AG04450 (cell line): Measurements from ENCODE around the gene MYO1H. TPM values are rescaled to one million over a fixed set of nuclear protein-coding genes. Genes with fewer than 3 reads are reported as not detected.

Experiments used
- CTCF ChIA-PET: fragments of 300-600, 350-600 bp; formaldehyde crosslinking; extraction: SDS; loops from one replicate; lab custom pipeline; 2022; ENCODE audit warnings: antibody characterized with exemption, inconsistent platforms; lab: Charles Lee
- POLR2A ChIA-PET: fragments of 350-600 bp; formaldehyde crosslinking; extraction: SDS; loops from one replicate; lab custom pipeline; 2021; ENCODE audit warnings: antibody characterized with exemption, inconsistent platforms; lab: Yijun Ruan, JAX
- DNase-seq: peaks from one replicate; pipeline ENCODE4 v3.0.0-alpha.2; 2011; ENCODE audit warnings: low read depth, low spot score
- H3K27ac ChIP-seq: one replicate; pipeline ENCODE4 v1.5.1; 2012; ENCODE audit warnings: low read depth, low read length, control low read depth
- H3K27me3 ChIP-seq: one replicate; pipeline ENCODE4 v1.6.0; 2012; ENCODE audit warnings: low read length; ENCODE audit not compliant: control insufficient read depth, insufficient read depth
- H3K4me3 ChIP-seq: 2 replicates; pipeline ENCODE4 v1.5.1; 2011; ENCODE audit warnings: mild to moderate bottlenecking, low read depth, low read length, control low read depth
- H3K9me3 ChIP-seq: 2 replicates; pipeline ENCODE4 v1.5.1; 2012; ENCODE audit warnings: low read length; ENCODE audit not compliant: control insufficient read depth, insufficient read depth
- CTCF ChIP-seq: IDR thresholded peaks from 2 replicates; pipeline ENCODE4 v1.5.1; 2011; ENCODE audit warnings: low read depth, low read length, control low read depth, inconsistent platforms
- polyA plus RNA-seq: library from polyadenylated mRNA; depleted of rRNA; stranded (reverse); fragments of >200 nt; gene quantifications from 2 replicates; pipeline ENCODE4 v1.2.3, GENCODE V29; 2011; rRNA removed

MYO1H gene
- polyA plus RNA-seq, 1 experiment, result not detected

GRCh38 chr12:109494348-109494881, 146.7 kb downstream of the MYO1H start:
- no peak for TF ChIP-seq CTCF
- H3K27ac ChIP-seq, result no peak overlapping the region
- no peak for DNase-seq
- no peaks in the 10 kb centered on the region for H3K9me3 ChIP-seq
- ChIA-PET POLR2A (no interaction called here), CTCF (interaction anchor here (1.4 to 2.2 kb wide), 2 partner anchors 25 to 66 kb away, joined by 5 to 13 read pairs; no protein-coding TSS in a partner anchor)
- no peaks in the 10 kb centered on the region for H3K27me3 ChIP-seq
- no peak overlapping the region for H3K4me3 ChIP-seq

DNA sequence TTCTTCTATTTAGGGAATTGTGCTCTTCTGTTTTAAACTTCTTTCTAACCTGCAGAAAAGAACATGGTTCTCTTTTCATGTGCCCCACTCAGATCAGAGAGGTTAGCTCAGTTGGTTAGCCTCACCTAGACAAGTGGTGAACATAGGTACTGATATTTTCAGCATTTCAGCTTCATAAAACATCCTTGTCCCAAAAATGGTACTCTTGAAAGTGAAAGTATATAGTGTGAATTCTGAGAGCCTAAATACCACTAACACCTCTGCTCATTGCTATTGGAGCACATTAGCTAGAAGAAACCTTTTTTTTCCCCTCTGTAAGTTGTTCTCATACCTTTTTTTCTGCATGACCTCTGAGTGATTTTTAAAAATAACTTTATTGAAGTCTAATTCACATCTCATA, 147.3 kb downstream of the MYO1H start:
- Histone ChIP-seq H3K27me3 (no peaks in the 10 kb centered on the region), H3K27ac (no peak overlapping the region), H3K9me3 (no peaks in the 10 kb centered on the region), H3K4me3 (no peak overlapping the region)
- DNase-seq, result no peak
- ChIA-PET CTCF (interaction anchor here (2.2 kb wide), 1 partner anchor 67 kb away, joined by 13 read pairs; no protein-coding TSS in a partner anchor), POLR2A (no interaction called here)
- TF ChIP-seq CTCF, result no peak

DNA sequence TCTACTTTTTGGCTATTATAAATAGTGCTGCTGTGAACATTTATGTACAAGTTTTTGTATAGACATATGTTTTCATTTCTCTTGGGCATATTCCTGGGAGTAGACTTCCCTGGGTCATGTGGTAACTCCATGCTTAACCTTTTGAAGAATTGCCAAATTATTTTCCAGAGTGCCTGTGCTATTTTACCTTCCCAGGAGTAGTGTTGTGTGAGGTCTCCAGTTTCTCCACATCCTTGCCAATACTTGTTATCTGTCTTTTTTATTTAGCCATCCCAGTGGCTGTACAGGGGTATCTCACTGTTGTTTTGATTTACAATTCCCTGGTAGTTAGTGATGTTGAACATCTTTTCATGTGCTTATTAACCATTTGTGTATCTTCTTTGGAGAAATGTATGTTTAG, 148.6 kb downstream of the MYO1H start:
- DNase-seq, result no peak
- no peak for TF ChIP-seq CTCF
- no peak overlapping the region for H3K4me3 ChIP-seq
- no peaks in the 10 kb centered on the region for H3K27me3 ChIP-seq
- ChIA-PET POLR2A (no interaction called here), CTCF (no interaction called here)
- no peaks in the 10 kb centered on the region for H3K9me3 ChIP-seq
- no peak overlapping the region for H3K27ac ChIP-seq

DNA sequence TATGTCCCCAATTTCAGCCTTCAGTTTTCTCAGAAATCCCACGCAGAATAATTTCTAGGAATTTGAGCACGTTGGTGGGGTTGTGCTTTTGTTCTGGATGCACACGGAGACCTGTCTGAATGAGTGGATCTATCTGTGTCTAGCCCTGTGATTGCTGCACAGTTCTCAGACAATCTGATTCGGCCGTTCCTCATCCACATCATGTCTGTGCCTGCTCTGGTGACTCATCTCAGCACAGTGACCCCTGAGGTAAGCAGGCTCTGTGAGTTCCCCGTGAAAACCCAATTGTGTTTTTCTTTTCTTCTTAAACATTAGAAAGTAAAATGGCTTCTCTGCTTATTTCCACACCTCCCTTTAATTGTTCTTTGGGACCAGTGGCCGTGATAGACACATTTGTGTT, 150.0 kb downstream of the MYO1H start:
- H3K27ac ChIP-seq, result no peak overlapping the region
- H3K4me3 ChIP-seq, result no peak overlapping the region
- DNase-seq, result no peak
- no peaks in the 10 kb centered on the region for H3K27me3 ChIP-seq
- POLR2A ChIA-PET, result no interaction called here
- CTCF ChIA-PET, result no interaction called here
- H3K9me3 ChIP-seq, result no peaks in the 10 kb centered on the region
- TF ChIP-seq CTCF, result no peak

Other genes starting within 250 kb of the MYO1H start
- gene ACACB, start 231.3 kb upstream of the MYO1H start, polyA plus RNA-seq, result 2.8 and 3.2 TPM in 2 replicates
- not detected in 2 replicates for gene FOXN4, start 38.6 kb upstream of the MYO1H start, polyA plus RNA-seq
- 119 and 128 TPM in 2 replicates for gene KCTD10, start 129.4 kb downstream of the MYO1H start, polyA plus RNA-seq
- 40.5 and 42.8 TPM in 2 replicates for gene UBE3B, start 129.7 kb downstream of the MYO1H start, polyA plus RNA-seq
- gene MMAB, start 225.6 kb downstream of the MYO1H start, polyA plus RNA-seq, result 13.0 and 15.1 TPM in 2 replicates
- gene MVK, start 225.9 kb downstream of the MYO1H start, polyA plus RNA-seq, result 4.7 and 5.9 TPM in 2 replicates